Fibroblast of skin of right biceps (primary cell): ENCODE data around the gene SLC35A3.
"Not testable (repeated sequence)": the region's sequence is repeated elsewhere in the genome, so short reads cannot be mapped to it uniquely, and the experiment has no call there.

Experiments used
- DNase-seq: peaks from one replicate; pipeline ENCODE4 v3.0.0-alpha.2; 2013

Gene SLC35A3

DNA sequence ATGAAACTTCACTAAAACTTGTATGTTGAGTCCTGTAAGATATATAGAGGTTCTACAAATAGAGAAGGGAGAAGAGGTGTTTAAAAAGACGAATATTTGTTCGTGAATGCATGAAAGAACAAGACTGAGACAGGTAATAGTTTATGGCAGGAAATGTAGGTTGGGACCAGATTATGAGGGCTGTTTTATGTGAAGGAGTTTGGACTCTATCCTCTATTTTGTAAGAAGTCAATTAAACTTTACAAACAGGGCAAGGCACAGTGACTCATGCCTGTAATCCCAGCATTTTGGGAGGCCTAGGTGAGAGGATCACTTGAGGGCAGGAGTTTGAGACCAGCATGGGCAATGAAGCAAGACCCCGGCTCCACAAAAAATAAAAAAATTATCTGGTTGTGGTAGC is 5.7 kb downstream of the SLC35A3 start:
- no peak for DNase-seq

GRCh38 chr1:99977326-99977725 is 7.5 kb downstream of the SLC35A3 start:
- DNase-seq: not testable (repeated sequence)

GRCh38 chr1:99978218-99978617 is 8.4 kb downstream of the SLC35A3 start:
- DNase-seq: no peak

DNA sequence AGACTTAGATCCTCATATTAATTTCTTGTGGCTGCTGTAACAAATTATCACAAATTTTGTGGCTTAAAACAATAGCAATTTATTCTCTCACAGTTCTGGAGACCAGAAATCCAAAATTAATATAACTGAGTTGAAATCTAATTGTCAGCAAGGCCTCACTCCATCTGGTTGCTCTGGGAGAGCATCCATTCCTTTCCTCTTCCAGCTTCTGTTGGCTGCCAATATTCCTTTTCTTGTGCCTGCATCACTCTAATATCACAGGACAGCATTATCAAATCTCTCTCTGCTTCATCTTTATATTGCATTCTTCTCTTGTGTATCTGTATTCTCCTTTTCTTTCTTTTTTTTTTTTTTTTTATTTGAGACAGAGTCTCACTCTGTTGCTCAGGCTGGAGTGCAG is 9.3 kb downstream of the SLC35A3 start:
- no peak for DNase-seq

DNA sequence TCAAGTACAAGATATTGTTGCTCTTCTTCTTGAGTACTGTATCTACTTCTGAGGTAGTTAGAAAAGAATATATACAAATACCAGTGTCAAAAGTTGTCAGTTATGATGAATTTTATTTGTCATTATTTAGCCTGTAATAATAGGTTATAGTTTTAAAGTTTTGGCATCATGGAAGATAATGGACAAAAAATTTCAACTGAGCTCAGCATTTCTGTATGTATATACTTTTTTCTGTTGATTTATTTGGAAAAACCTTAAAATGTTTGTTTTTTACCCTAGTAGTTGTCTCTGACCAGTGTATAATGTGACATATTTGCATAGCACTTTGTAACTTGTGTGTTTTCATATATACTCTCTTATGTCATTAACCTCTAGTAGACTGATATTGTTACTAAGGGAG is 11.1 kb downstream of the SLC35A3 start:
- DNase-seq: no peak

DNA sequence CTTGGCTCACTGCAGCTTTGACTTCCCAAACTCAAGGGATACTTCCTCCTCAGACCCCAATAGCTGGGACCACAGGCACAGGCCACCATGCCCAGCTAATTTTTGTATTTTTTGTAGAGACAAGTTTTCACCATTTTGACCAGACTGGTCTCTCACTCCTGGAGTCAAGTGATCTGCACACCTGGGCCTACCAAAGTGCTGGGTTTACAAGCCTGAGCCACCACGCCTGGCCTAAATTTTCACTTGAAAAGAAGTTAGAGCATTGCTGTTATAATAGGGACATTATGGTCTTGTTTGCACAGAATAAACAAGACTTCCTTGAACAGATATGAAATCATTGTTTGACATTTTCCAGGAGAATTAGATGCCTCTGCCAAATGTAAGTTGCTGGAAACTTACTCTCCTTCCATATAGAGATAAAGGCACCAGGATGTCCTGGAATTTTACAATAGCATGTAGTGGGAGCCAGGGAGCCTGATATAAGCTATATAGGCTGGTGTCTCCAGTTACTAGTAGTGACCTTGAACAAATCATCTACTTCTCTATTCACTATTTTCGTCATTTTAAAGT is 16.9 kb downstream of the SLC35A3 start:
- DNase-seq: no peak

- DNase-seq: no peak
Measured at GRCh38 chr1:99988210-99988765, 18.5 kb downstream of the SLC35A3 start.

DNA sequence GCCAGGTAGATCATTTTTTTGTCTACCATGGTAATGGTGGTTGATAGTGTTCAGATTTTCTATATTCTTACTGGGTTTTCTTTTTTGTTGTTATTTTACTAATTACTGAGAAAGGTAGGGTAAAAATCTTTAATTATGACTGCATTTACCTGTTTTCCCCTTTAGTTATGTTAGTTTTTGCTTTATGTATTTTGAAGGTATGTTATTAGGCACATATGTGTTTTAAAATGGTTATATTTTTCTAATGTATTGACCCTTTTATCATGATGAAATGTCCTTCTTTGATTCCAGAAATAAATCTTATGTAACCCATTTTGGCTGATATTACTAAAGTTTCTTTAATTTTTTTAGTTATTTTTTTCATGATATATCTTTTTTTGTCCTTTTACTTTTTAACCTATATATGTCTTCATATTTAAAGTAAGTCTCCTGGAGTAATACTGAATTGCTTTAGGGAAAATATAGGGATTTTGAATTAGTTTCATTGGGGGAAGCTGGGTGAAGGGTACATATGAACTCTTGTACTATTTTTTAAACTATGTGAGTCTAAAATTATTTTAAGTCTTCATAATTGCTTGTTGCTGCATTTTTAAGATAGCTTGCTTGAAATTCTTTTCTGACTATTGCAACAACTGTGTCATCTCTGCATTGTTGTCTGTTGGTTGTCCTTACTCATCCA is 22.4 kb downstream of the SLC35A3 start:
- no peak for DNase-seq

- no peak for DNase-seq
Measured at GRCh38 chr1:99992760-99993467, 23.1 kb downstream of the SLC35A3 start.

DNA sequence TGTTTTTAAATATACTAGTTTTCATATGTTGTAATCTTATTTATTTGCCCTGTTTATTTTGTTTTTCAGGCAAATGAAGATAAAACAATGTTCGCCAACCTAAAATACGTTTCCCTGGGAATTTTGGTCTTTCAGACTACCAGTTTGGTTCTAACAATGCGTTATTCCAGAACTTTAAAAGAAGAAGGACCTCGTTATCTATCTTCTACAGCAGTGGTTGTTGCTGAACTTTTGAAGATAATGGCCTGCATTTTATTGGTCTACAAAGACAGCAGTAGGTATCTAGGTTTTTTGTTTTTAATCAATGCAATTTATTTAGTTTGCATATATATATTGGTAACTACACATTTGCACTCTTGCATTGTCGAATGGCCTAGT is 23.7 kb downstream of the SLC35A3 start:
- DNase-seq: no peak

- no peak for DNase-seq
Measured at GRCh38 chr1:99994496-99994895, 24.7 kb downstream of the SLC35A3 start.

DNA sequence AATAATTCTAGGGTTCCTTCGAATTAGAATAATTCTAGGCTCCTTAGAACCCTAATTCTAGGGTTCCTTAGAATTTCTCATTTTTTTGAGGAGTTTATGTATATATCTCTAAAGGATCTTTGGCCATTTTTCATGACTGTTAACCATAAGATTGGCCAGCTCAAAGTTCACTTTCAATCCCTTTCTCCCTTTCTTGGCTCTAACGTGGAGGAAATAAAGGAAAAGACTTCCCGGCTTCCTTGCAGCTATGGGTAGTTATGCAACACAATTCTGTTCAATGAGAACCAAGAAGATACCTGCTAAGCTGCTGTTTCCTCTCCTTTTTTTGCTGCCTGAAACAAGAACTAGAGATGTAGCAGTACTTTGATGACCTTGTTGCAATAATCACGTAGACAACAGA is 27.2 kb downstream of the SLC35A3 start:
- DNase-seq: no peak

DNA sequence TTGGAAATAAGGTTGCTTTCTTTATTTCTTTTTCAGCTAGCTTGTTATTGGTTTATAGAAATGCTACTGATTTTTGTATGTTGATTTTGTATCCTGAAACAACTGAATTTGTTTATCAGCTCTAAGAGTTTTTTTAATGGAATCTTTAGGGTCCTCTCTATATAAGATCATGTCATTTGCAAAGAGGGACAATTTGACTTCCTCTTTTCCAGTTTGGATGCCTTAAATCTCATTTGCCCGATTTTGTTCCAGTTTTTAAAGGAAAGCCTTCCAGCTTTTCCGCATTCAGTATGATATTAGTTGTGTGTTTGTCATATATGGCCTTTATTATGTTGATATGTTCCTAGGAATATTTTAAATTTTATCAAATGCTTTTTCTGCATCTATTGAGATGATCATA is 31.7 kb downstream of the SLC35A3 start:
- no peak for DNase-seq

DNA sequence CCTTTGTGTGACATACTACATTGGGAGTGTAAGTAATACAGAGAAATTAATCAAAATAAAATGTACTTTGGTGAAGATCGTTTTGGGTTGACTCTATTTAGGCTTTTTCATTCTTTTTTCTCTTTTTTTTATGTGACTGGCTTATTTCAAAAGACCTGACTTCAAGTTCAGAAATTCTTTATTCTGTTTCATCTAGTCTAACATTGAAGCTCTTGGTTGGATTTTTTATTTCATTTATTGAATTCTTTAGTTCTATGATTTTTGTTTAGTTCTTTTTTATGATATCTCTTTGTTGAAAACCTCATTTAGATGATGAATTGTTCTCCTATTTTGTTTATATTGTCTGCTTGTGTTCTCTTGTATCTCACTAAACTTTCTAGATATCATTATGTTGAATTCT is 35.6 kb downstream of the SLC35A3 start:
- DNase-seq: no peak

- no peak for DNase-seq
Measured at GRCh38 chr1:100006688-100007087, 36.9 kb downstream of the SLC35A3 start.

GRCh38 chr1:100009458-100009857 is 39.7 kb downstream of the SLC35A3 start:
- DNase-seq: peak; percentile 62

DNA sequence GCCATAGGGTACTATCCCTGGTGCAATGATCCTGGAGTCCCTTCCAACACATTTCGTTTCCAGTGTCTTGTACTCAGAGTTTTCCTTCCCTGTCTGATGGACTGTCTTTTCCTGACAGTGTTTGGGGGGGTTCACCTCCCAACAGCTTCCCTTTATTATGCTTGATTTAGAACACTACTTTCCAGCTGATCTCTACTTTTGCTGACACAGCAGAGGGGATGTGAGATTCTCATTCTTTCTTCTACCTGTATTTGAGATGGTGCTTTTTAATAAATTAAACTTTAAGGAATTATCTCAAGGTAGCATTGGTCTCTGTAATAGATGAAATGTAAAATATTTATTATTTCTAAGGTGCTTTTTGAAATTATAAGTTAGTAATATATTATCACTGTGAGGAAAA is 41.0 kb downstream of the SLC35A3 start:
- DNase-seq: no peak

- DNase-seq: no peak
Measured at GRCh38 chr1:100019220-100019619, 49.4 kb downstream of the SLC35A3 start.

- no peak for DNase-seq
Measured at GRCh38 chr1:100023482-100023881, 53.7 kb downstream of the SLC35A3 start.

DNA sequence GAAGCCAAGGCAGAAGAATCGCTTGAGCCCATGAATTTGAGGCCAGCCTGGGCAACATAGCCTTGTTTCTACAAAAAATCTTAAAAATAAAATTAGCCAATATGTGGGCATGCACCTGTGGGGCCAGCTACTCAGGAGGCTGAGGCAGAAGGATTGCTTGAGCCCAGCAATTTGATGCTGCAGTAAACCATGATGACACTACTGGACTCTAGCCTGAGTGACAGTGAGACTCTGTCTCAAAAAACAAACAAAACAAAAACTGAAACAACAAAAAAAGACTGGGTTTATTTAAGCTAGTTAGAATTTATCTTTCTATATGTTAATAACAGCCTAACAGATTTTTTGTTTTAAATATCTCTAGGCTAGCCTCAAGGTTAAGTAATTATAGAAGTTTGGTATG is 57.4 kb downstream of the SLC35A3 start:
- no peak for DNase-seq

GRCh38 chr1:100028765-100029164 is 59.0 kb downstream of the SLC35A3 start:
- DNase-seq: no peak

- peak; percentile 31 for DNase-seq
Measured at GRCh38 chr1:100034470-100034869, 64.7 kb downstream of the SLC35A3 start.

GRCh38 chr1:100035214-100035613 is 65.4 kb downstream of the SLC35A3 start:
- DNase-seq: no peak
